Stimulated activated CD8-positive, alpha-beta memory T cell treated with anti-CD3 and anti-CD28 coated beads, Interleukin-7, amount 100 ng/mL, for 48 hours (primary cell): ENCODE data around the gene LHX8.
"Not testable (repeated sequence)": the region's sequence is repeated elsewhere in the genome, so short reads cannot be mapped to it uniquely, and the experiment has no call there.

ENCODE experiments used
- DNase-seq, 2 donors: peaks; one replicate each; pipeline ENCODE4 v3.0.0-alpha.2; 2020; ENCODE audit warnings: low read depth in 1 of 2; ENCODE audit errors: extremely low read depth in 1 of 2

LHX8 gene

DNA sequence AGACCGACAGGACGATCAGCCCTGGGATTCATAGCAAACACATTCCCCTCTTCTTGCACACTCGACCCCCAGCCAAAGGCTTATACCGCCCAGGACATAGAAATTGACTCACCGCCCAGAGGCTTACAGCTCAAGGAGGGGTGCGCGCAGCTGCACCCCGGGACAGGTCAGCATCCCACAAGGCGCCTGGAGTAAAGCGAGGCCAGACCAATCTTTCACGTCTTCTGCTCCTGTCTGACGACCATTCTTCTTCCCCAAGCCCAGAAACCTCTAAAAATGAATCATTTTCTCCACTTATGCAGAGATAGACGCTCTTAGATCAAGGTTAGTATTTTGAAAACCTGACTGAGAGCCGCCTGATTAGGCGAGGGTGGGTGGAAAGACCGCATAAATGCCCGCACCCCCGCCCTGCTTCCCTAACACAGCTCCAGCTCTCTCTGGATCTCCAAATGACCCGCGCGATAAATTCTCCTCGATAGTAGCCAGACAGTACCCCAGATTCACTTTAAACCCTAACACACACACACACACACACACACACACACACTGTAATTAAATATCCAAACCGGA, 1.9 kb upstream of the LHX8 start:
- DNase-seq, result no peak

DNA sequence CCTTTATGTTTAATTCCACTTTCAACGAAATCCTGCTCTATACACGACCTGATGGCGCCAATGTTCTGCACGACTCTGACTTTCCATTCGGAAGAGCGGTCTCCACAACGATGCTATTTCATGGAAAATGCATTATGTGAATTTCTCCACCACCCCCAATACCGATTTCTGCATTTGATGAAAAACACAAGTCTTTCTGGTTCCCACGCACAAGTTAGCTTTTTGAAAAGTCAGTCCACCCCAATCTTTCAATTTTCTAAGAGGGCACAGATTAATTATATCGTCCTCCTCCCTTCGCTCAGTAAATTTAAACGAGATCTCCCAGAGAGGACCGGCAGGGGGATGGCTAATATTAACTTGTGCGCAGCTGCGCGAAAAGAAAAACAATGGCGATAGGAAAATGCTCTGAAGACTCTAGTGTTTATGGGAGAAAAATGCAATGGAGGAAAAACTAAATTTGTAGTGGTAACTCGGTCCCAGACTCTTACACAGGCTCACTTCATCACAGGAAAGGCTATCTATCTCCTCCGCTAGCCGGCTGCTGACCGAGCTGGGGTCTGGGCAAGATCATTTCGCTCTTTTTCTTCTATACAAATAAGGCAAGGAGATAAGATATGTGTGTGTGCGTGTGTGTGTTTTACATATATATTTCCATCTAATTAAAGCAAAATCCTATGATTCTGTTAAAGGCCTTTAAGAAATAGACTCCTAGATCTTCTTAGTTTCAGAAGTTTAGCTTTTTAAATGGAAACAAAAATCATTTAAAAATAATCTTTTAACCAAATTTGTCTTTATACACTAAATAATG, 1.2 kb upstream of the LHX8 start:
- no peak for DNase-seq

DNA sequence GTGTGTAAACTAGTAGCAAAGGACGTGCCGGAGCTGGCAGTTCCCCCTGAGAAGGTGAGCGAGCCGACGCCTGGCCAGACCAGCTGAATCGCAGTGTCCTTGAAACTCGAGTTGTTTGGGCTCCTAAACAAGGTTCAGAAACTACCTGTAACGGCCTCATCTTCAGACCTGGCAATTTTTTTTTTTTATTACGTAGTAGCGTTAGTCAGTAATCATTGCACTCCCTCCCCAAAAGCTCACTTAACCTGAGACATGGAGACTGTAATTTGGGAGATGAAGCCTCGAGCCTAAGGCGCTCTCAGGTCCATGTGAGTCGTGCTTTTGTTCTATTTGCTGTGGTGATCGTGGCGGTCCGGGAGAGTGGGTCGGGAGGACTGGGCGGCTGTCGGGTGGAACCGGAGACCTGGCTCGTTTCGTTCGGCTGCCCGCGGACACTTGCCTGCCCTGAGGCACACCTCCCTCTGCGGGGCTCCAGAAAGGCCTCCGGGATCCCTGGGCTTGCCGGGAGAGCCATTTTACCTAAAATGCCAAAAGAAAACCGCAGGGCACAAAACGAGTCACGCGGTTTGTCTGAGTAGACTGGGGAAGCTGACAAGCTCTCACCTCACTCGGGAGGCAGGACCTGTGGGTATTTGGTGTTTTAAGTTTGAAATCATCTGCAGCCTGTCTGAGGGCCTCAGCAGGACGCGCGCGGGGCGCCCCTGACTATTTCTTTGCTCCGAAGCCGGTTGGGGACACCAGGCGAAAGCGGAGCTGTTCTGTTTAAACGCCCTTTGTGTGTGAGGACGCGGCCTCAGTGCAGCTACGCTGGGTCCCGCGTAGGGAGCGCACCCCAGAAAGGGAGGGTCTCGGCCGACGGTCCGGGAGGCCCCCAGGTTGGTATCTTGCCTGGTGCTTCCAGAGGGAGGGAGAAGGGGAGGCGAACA, 722 bp downstream of the LHX8 start:
- DNase-seq, result no peak

GRCh38 chr1:75135573-75136194, 1.5 kb downstream of the LHX8 start:
- no peak for DNase-seq

DNA sequence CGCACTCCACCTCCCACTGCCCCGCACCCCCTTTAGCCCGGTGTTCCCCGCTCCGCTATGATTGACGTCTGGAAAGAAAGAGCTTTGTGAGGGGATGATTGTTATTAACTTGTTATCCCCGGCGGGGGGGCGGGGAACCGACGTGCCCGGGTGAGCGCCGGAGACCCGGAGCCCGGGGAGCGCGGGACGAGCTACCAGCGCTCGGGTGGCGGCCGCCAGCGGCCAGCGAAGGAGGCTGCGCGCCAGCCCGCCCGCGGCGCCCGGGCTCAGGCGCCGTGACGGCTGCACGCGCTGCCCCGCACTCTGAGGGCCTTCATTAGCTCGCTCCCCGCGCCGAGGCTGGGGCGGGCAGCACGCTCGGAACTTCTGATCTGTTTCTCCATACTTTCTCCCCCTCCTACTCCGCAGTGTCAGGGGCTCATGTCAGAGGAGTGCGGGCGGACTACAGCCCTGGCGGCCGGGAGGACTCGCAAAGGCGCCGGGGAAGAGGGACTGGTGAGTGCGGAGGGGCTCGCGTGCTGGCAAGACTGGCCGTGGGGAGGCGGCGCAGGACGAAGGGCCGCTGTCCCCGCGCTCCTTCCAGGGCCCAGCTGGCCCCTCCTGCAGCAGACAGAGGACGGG, 2.1 kb downstream of the LHX8 start:
- DNase-seq, result no peak

- no peak for DNase-seq
These were observed 2.9 kb downstream of the LHX8 start for GRCh38 chr1:75136921-75137641.

GRCh38 chr1:75152092-75152491, 17.9 kb downstream of the LHX8 start:
- DNase-seq, result no peak

GRCh38 chr1:75159154-75159553, 25.0 kb downstream of the LHX8 start:
- DNase-seq, result no peak

- no peak for DNase-seq
These were observed 31.1 kb downstream of the LHX8 start for GRCh38 chr1:75165264-75165663.

- DNase-seq, result no peak
These were observed 32.6 kb downstream of the LHX8 start for GRCh38 chr1:75166821-75167220.

- DNase-seq, result no peak
These were observed 35.8 kb downstream of the LHX8 start for GRCh38 chr1:75170011-75170410.

DNA sequence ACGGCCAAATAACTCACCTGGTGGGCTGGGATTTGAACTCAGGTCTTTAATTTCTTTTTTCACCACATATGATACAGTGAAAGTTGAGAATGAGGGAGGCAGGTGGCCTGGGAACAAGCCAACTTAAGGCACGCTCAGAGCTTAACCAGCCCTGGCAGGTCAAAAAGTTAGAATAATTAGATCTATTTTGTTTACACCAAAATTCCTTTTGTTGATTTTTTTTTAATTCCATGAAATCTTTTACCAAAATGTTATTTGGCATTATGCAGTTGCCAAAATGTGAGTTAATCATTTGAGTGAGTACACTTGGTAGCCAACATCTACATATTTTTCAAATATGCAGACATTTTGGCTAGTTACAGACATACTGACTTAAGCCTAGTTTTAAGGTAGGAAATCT, 36.8 kb downstream of the LHX8 start:
- DNase-seq, result no peak

DNA sequence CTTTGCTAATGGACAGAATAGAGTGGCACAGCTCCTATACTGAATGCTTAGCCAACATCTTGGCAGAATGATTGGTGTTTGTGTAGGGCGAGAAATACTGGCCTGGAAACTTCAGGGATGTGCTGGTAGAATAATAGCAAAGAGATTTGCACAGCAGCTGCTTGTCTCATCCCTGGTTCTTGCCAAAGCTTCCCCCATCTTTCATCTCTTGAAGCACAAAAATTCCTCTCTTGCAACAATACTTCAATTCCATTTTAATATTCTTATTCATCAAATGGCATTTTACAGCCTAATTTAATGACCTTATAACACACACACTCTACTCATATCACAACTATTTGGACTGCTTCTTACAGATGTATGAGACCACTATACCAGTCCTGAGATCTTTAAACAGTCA, 37.7 kb downstream of the LHX8 start:
- DNase-seq, result no peak

DNA sequence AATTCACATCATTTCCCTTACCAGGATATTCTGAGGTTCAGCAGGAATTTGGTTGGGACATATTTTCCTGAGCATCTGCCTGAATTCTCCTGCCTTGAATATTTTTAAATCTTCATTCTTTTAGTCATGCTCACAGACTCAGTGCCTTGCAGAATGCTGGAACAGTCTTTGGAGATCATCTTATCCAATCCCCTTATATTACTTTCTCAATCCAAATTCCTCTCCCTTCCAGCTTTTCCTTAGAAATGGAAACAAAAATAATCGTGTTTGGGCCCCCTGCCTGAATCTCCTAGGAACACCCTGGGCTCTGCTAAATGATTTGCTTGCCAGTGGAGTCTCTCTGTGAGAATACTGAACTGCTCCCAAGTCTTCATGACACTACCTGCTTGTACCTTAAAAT, 38.4 kb downstream of the LHX8 start:
- DNase-seq, result no peak

DNA sequence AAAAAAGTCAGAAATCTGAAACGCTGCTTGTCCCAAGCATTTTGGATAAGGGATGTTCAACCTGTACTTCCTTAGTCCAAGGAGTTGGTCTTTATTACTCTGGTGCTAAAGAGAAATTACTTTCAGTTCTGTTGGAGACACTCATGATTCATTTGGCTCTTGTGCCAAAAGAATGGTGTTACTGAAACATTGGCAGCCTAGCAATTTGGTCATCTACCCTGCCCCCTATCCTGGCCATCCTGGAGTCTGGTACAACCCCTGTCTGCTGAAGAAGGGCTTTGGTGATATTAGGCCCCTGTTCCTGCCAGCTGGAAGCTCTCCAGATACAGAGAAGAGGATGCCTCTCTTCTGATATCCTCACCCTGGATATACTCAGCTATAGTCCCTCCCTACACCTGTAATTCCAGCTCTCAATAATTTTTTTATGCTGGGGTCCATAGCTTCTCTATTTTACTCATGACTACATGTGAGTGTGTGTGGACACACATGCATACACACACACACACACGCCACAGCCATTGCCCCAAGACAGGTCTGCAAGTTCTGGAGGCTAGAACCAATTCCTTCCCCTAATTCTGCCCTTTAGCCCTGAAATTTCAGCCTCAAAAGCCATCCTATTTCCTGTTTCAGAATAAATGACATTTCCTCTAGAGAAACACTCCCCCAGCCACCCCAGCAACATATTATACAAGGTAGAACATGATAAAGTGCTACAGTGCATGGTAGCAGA, 40.0 kb downstream of the LHX8 start:
- no peak for DNase-seq

GRCh38 chr1:75181214-75181955, 47.2 kb downstream of the LHX8 start:
- DNase-seq, result not testable (repeated sequence)

- DNase-seq, result no peak
These were observed 54.7 kb downstream of the LHX8 start for GRCh38 chr1:75188892-75189291.

DNA sequence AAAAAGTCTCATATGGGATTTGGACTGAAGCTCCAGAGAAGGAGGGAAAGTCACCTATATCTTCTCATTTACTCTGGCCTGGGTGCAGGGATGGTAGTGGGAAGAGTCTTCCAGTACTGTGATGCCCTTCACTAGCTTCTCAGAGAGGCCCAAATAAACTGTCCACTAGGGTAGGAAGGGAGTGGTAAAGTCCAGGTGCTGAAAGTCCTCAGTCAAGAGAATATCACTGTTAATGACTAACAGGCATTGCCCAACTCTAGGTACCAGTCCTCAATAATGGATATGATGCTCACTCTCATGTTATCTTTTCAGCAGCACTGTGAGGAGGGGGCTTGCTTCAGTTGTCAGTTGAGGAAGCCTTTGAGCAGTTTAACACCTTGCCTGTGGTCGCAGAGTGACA, 64.0 kb downstream of the LHX8 start:
- DNase-seq, result no peak

DNA sequence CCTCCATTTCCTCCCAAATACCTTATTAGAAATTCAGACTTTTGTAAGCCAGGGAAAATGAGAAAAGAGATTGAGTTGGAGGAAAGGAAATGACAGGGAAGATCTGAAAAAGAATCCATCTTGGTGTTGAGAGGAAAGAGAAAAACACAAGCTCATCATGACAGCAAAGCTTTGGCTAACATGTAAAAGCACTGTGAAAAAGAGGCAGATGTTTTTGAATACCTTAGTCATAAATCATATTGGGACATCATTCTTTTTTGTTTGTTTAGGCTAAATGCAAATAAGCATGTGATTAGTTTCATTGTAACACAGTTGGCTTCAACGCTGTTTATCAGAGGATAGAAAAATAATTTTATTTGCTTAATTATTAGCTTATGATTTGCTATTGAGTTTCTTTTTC, 64.6 kb downstream of the LHX8 start:
- no peak for DNase-seq
